GM19043 (cell line): ENCODE results near the gene OR6B1.

Experiments
- ATAC-seq: cut with Tn5 transposase; IDR thresholded peaks from one replicate; pipeline ENCODE4 v1.9.1; 2021; ENCODE audit warnings: low read depth; ENCODE audit not compliant: unreplicated experiment

The OR6B1 gene

DNA sequence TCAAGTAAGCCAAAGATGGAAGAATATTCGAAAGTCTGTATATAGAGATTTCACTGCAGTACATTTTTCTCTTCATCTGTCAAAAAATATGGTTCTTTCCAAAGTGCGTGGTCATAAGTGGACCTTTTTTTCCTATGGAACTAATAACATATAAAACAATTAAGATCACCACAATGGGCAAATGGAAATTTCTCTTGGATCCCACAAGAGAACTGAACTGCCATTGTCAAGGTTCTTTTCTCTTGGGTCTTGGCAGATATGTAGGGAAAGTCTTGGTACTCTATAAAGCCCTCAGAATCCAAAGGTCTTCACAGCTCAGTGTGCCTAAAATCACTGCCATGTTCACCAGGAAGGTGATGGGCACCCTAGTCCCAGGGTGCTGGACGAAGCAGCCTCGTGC is at the start of gene OR6B1:
TSS of gene OR6B1 (plus strand) at position 301 of the 400 bp plus-strand sequence. CDS start 3,677 bp downstream, outside the sequence.
- ATAC-seq, result no peak

DNA sequence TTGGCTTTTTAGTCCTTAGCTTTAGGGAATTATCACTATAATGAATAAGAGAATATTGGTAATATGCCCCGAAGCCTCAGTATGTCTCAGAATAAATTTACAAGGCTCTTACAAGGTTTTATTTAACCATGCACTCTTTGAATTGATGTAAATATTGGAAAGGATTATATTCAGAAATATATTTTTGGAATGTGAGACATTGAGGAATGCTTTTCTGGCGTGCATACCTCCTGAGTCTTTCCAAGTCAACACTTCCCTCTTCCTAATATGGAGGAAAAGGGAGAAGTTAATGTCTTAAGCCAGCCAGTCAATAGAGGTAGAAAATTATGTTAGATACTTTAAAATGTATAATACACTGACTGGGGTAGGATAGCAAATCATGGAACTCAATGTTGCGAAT is 46.7 kb upstream of the OR6B1 start:
- ATAC-seq, result no peak

GRCh38 chr7:143954135-143954534 is 46.0 kb upstream of the OR6B1 start:
- no peak for ATAC-seq

DNA sequence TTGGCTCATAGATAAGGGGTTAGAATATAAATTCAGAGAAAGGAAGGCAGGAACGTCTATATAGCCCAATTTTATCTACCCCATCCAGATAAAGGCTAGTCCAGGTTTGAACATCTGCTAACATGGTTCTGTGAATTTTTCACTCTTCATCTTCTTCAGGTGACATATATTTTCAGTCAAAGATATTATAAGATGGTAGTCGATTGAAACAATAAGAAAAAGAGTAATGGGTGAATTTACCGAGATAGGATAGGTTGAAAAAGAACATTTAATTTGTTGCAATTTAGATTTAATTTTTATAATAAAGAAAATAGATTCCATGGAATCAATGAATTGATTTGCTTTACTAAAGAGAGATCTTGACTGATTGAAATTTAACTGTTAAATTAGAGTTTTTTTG is 45.6 kb upstream of the OR6B1 start, which contains the start of gene OR2F1:
TSS of gene OR2F1 (plus strand) at position 301 of the 400 bp plus-strand sequence. CDS start 5,127 bp downstream, outside the sequence.
- no peak for ATAC-seq

- no peak for ATAC-seq
Measured at GRCh38 chr7:143958781-143959180, 41.3 kb upstream of the OR6B1 start.

DNA sequence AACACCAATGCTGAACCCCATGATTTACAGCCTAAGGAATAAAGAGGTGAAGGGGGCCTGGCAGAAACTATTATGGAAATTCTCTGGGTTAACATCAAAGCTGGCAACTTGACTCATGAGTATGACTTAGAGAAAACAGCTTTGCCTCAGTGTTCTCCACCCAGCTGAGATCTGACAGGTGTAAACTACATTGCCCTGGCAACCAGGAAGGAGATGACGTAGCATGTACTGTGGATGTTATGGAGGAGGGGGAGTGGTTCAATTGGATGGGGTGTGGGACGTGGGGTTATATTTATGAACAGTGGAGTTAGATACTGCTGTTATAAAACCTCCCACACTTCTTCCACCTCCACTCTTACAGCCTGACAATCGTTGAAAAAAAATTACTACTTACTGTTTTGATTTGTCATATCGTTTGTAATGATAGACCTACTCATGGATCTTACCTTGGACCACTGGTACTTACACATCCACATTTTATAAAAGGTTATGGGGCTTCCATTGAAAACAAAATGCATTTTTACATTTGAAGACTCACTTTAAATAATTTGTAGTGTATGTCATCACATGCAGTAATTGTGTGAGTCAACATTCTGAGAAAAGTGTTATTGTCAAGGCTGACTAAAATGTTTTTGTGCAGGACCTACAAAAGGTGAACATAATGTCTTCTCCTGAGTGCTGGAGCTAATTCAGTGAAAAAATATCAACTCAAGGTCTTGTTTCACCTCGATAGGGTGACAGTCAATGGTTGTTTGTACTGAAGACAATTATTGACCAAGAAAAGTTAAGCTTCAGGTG is 39.1 kb upstream of the OR6B1 start:
- ATAC-seq, result no peak

DNA sequence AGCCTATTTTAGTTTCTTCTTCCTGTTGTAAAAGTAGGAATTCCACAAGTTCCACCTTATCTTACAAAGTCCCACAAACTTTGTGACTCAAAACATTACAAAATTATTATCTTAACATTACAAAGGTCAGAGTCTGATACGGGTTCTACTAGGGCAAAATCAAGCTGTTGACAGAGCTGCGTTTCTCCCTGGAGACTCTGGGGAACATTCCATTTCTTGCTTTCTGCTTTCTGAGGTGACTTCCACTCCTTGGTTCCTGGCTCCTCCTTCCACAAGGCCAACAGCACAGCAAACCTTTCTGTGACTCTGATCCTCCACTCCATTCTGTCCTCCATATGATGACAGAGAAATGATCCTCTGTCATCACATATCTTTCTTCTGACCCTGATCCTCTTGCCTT is 34.8 kb upstream of the OR6B1 start:
- ATAC-seq, result no peak

DNA sequence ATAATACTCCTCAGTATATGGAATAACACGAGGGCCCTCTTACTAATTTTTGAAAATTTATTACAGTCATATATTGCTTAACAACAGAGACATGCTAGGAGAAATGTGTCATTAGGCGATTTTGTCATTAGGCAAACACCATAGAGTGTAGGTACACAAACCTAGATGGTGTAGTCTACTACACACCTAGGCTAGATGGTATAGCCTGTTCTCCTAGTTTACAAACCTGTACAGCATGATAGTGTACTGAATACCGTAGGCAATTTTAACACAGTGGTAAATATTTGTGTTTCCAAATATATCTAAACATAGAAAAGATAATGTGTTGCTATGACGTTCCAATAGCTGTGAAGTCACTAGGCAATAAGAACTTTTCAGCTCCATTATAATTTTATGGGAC is 32.7 kb upstream of the OR6B1 start:
- no peak for ATAC-seq

GRCh38 chr7:143973870-143974416 is 26.2 kb upstream of the OR6B1 start:
- no peak for ATAC-seq

DNA sequence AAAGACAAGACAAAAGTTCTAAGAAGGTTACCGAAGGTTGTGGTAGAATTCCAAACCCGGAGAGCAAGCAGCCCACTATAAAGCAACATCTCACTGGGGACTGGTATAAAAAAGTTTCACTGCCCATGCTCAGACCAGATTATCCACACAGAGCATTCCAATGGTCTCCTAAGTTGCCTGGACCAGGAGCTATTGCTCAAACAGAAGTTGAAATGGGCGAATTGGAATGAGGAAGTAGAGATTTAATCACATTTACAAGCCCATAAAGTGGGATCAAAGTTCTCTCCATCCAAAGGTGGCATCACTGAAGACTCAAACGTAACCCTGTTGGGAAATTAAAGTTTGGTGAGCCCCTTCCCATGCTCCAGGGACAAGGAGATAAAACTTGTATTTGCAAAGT is 25.7 kb upstream of the OR6B1 start:
- ATAC-seq, result no peak

DNA sequence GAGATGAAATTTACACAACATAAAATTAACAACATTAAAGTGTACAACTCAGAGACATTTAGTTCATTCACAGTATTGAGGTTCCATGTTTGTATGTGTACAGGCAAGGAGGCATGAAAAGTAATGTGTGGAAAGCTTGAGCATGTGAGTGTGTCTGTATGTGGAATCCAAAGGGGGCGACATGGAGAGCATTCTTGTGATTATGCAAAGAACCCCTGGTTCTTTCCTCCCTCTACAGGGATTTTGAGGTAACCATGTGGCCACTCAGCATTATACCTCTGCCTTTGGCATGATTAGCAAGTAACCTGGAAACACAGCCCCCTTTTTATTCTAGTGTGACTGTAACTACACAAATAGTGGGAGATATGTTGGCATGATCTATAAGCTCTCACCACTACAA is 24.5 kb upstream of the OR6B1 start:
- no peak for ATAC-seq

GRCh38 chr7:143978585-143978984 is 21.5 kb upstream of the OR6B1 start:
- no peak for ATAC-seq

- no peak for ATAC-seq
Measured at GRCh38 chr7:143979359-143979758, 20.8 kb upstream of the OR6B1 start.

DNA sequence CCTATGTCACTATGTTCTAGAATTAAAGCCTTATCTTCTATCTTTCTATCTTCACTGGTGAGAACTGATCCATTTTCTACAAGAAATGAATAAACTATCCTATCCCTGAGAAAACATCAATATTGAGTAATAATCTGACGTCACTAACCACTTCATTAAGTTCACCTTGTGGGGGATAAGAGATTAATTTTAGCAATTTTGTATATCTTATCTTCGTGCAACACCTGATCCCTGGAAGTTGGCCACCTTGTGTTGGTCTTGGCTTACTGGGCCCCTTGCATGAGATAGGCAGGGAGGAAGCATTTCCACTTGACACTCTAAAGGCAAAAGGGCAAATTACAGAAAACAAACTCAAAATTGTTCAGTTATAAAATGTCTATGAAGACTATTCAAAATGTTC is 20.1 kb upstream of the OR6B1 start:
- ATAC-seq, result no peak

DNA sequence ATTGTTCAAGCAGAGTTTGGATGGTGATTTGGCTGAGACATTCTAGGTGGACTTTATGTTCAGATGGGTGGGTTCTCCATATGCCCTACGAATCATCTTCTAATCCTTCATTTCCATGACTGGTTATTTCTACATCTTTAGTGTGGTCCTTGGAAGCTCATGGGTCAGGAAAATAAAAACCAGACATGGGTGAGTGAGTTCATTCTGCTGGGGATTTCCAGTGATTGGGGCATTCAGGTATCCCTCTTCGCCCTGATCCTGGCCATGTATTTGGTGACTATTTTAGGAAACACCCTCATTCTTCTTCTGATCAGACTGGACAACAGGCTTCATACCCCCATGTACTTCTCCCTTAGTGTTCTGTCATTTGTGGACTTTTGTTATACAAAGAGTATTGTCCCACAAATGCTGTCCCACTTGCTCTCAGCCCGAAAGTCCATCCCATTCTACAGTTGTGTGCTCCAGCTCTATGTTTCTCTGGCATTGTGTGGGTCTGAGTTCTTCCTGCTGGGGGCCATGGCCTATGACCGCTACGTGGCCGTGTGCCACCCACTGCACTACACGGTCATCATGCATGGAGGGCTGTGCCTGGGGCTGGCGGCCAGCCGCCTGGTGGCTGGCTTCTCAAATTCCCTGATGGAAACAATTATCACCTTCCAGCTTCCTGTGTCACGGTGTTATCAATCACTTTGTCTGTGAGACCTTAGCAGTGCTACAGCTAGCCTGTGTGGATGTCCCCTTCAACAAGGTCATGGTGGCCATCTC is 19.2 kb upstream of the OR6B1 start:
- no peak for ATAC-seq

DNA sequence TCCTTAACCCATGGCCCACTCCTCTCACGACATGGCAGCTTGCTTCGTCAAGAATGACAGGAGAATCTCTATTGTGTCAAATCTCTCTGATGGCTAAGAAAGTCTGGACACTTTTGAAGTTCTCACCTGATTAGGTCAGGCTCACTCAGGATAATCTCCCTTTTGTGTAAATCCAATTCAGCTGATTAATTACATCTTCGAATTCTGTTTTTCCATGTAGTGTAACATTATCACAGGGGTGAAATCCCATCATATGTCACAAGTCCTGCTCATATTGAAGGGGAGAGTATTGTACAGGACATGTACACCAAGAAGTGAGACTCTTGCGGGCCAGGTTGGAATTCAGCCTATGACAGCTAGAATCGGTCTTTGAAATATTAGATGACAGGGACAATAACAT is 16.2 kb upstream of the OR6B1 start:
- no peak for ATAC-seq

DNA sequence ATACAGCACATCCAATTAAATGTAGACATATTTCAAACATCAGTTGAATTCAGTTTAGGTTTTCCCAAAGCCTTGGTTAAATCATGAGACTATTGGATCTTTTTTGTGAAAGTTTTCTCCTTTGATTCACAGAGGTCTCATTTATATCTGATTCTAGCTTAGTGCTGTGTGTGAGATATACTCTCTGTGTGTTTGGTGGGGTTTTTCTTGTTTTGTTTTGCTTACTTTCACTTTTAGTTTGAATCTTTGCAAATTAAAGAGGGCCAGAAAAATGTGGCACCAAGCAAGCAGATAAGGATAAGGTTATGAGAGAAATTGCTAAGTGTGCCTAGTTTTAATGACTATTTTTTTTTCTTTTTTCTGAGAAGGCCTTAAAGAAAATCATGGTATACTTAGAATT is 12.6 kb upstream of the OR6B1 start:
- no peak for ATAC-seq

DNA sequence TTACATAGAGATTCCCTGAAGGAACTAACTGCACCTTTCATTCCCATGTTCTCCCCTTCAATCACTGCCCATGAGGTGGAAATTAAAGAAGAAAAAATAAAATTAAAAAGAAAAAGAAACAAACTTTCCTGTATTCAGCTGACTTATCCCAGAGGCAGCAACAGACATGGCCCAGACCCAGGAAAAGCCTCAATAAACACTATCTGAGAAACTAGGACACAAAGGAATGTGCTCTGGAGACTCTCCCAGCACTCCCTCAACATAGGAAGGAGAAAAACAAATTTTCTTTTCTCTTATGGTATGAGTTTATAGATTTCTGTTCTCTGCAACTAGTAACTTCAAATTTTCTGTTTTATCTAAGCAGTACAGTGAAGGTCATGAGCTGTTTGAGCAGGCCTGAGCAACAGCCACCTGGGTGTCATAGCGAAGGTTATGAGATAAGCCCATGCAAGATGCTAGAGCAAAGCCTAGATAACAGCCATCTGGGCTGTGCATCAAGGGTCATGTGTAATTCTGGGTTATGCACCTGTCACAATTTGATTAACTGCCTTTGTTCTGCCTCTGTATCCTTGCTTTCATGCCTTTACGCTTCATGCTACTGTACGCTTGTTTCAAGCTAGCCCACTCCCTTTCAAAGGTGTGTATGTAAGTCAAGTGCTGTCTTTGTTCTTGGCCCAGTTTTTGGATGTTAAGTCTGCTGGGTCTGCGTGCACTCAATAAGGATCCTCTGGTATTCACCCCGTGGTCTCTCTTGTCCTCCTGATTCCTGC is 11.0 kb upstream of the OR6B1 start:
- no peak for ATAC-seq

DNA sequence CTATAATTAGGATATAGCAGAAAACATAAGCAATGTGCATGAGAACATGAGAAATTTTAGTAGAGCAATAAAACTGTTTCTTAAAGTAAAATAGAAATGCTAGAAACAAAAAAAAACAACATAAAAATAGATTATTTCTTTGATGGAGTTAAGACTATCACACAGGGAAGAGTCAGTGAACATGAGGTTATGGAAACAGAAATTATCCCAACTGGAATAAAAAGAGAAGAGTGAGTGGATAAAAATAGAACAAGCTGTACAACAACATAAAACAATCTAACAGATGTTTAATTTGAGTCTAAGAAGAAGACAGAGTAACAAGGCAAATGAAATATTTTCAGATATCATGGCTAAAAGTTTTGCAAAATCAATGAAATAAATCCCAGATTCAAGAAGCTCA is 7.5 kb upstream of the OR6B1 start:
- ATAC-seq, result no peak

GRCh38 chr7:143993924-143994323 is 6.2 kb upstream of the OR6B1 start:
- no peak for ATAC-seq

DNA sequence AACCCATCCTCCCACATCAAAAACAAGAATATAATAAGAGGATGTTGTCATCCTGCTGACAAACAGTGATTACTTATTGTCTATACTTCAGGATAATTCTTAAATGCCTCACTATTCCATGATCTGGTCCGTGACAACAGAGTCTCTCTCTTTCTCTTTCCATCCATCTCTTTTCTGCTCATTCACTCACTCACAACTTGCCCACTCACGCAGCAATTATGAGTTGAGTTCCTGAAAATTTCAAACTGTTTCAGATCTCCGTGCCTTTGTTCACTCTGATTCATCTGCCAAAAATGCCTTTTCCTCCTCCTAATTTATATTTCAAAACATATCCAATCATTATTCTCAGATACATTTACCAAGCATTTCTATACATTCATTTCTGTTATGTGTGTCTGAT is 1.4 kb downstream of the OR6B1 start:
- ATAC-seq, result no peak
